T-helper 2 cell treated with Interferon-gamma antibody and Interleukin-4, amounts not matched to agents 100 ng/mL and 5 ng/mL, for 36 hours (primary cell): ENCODE results near the gene NTM. TPM values are rescaled to one million over a fixed set of nuclear protein-coding genes. Genes with fewer than 3 reads are reported as not detected.
"Not testable (repeated sequence)": the region's sequence is repeated elsewhere in the genome, so short reads cannot be mapped to it uniquely, and the experiment has no call there.

Source experiments
- intact Hi-C: fragments of 100-400 bp; cut with micrococcal nuclease; formaldehyde crosslinking; loops from one replicate; pipeline ENCODE4 v1.15.1; 2023
- total RNA-seq: library from RNA; stranded (reverse); gene quantifications from 2 replicates; pipeline ENCODE4 v1.2.3, GENCODE V29; 2022

Gene NTM
- total RNA-seq: not detected in 2 replicates

- intact Hi-C loops: no loop called here
These were observed at the start of gene NTM for GRCh38 chr11:131370090-131370751. TSS of gene NTM (plus strand) at chr11:131370615.

- intact Hi-C loops: no loop called here
These were observed 45.4 kb upstream of the NTM start for GRCh38 chr11:131324921-131325570.

- intact Hi-C loops: no loop called here
These were observed 43.6 kb upstream of the NTM start for GRCh38 chr11:131326829-131327228.

GRCh38 chr11:131327421-131327820 lies 43.0 kb upstream of the NTM start:
- intact Hi-C loops: no loop called here

- intact Hi-C loops: no loop called here
These were observed 41.6 kb upstream of the NTM start for GRCh38 chr11:131328843-131329242.

- intact Hi-C loops: no loop called here
These were observed 39.4 kb upstream of the NTM start for GRCh38 chr11:131331010-131331409.

- intact Hi-C loops: no loop called here
These were observed 38.9 kb upstream of the NTM start for GRCh38 chr11:131331546-131331945.

GRCh38 chr11:131334601-131335000 lies 35.8 kb upstream of the NTM start:
- intact Hi-C loops: no loop called here

GRCh38 chr11:131341900-131342299 lies 28.5 kb upstream of the NTM start:
- intact Hi-C loops: not testable (repeated sequence)

- intact Hi-C loops: not testable (repeated sequence)
These were observed 28.0 kb upstream of the NTM start for GRCh38 chr11:131342442-131342841.

GRCh38 chr11:131345406-131345805 lies 25.0 kb upstream of the NTM start:
- intact Hi-C loops: no loop called here

- intact Hi-C loops: no loop called here
These were observed 20.9 kb upstream of the NTM start for GRCh38 chr11:131349368-131350086.

GRCh38 chr11:131350872-131351271 lies 19.5 kb upstream of the NTM start:
- intact Hi-C loops: no loop called here

- intact Hi-C loops: no loop called here
These were observed 18.6 kb upstream of the NTM start for GRCh38 chr11:131351848-131352247.

GRCh38 chr11:131353766-131354165 lies 16.6 kb upstream of the NTM start:
- intact Hi-C loops: no loop called here

- intact Hi-C loops: no loop called here
These were observed 16.1 kb upstream of the NTM start for GRCh38 chr11:131354251-131354701.

GRCh38 chr11:131356206-131356605 lies 14.2 kb upstream of the NTM start:
- intact Hi-C loops: no loop called here

GRCh38 chr11:131365329-131365930 lies 5.0 kb upstream of the NTM start:
- intact Hi-C loops: no loop called here

GRCh38 chr11:131370901-131371790 lies 731 bp downstream of the NTM start:
- intact Hi-C loops: no loop called here

GRCh38 chr11:131371791-131372104 lies 1.3 kb downstream of the NTM start:
- intact Hi-C loops: no loop called here
